Neuronal stem cell (in vitro differentiated cells): ENCODE data around the gene LCN2.

Source experiments
- DNase-seq: peaks from one replicate; pipeline ENCODE4 v3.0.0-alpha.2; 2013; ENCODE audit warnings: low spot score
- H2AFZ ChIP-seq: one replicate; pipeline ENCODE4 v1.6.1; 2013; ENCODE audit warnings: mild to moderate bottlenecking, low read length, inconsistent platforms
- H2AK5ac ChIP-seq: 2 replicates; pipeline ENCODE4 v1.6.1; 2013; ENCODE audit warnings: low read depth, mild to moderate bottlenecking, inconsistent platforms, low read length, moderate library complexity, mixed read lengths
- H2BK120ac ChIP-seq: 2 replicates; pipeline ENCODE4 v1.6.1; 2013; ENCODE audit warnings: low read depth, mild to moderate bottlenecking, inconsistent platforms, low read length, moderate library complexity, mixed read lengths
- H2BK12ac ChIP-seq: one replicate; pipeline ENCODE4 v1.6.1; 2013; ENCODE audit warnings: low read length, inconsistent platforms
- H2BK15ac ChIP-seq: 2 replicates; pipeline ENCODE4 v1.6.1; 2013; ENCODE audit warnings: mild to moderate bottlenecking, low read length, inconsistent platforms, mixed read lengths
- H2BK5ac ChIP-seq: one replicate; pipeline ENCODE4 v1.6.1; 2013; ENCODE audit warnings: inconsistent platforms, mild to moderate bottlenecking, low read length, moderate library complexity
- H3K14ac ChIP-seq: one replicate; pipeline ENCODE4 v1.6.1; 2013; ENCODE audit warnings: low read length, inconsistent platforms
- H3K18ac ChIP-seq: 2 replicates; pipeline ENCODE4 v1.6.1; 2013; ENCODE audit warnings: low read length, inconsistent platforms
- H3K23ac ChIP-seq: 2 replicates; pipeline ENCODE4 v1.6.1; 2013; ENCODE audit warnings: low read depth, mild to moderate bottlenecking, mixed read lengths, low read length, inconsistent platforms; ENCODE audit not compliant: poor library complexity
- H3K27ac ChIP-seq: replicated peaks from 3 replicates; pipeline ENCODE4 v1.5.1; 2013; ENCODE audit warnings: low read length, inconsistent platforms
- H3K27me3 ChIP-seq, 3 experiments: 2 replicates each; pipeline ENCODE4 v1.6.1; 2013; ENCODE audit warnings: low read length in 3 of 3, mild to moderate bottlenecking in 2 of 3, inconsistent platforms in 1 of 3, low read depth in 1 of 3, mixed read lengths in 1 of 3, moderate library complexity in 1 of 3; ENCODE audit not compliant: control insufficient read depth in 3 of 3, insufficient read depth in 3 of 3
- H3K36me3 ChIP-seq, 2 donors: replicated peaks in 1 of 2; 2 replicates each; pipeline ENCODE4 v1.6.1; 2013; ENCODE audit warnings: low read length in 2 of 2; ENCODE audit not compliant: control insufficient read depth in 2 of 2, insufficient read depth in 2 of 2
- H3K4ac ChIP-seq: 2 replicates; pipeline ENCODE4 v1.6.1; 2013; ENCODE audit warnings: inconsistent platforms, mild to moderate bottlenecking, low read length, moderate library complexity
- H3K4me1 ChIP-seq, 2 donors: 1 replicate in 1 of 2; 2 replicates in 1 of 2; pipeline ENCODE4 v1.6.1; 2013; ENCODE audit warnings: low read length in 2 of 2, low read depth in 1 of 2; ENCODE audit not compliant: control insufficient read depth in 2 of 2, insufficient read depth in 1 of 2
- H3K4me2 ChIP-seq: one replicate; pipeline ENCODE4 v1.6.1; 2013; ENCODE audit warnings: mild to moderate bottlenecking, low read length, inconsistent platforms; ENCODE audit not compliant: insufficient read depth, poor library complexity, severe bottlenecking
- H3K4me3 ChIP-seq, 2 donors: 2 replicates each; pipeline ENCODE4 v1.5.1; 2013; ENCODE audit warnings: low read length in 2 of 2, mild to moderate bottlenecking in 2 of 2, inconsistent platforms in 1 of 2, moderate library complexity in 1 of 2
- H3K79me1 ChIP-seq: one replicate; pipeline ENCODE4 v1.6.1; 2013; ENCODE audit warnings: low read depth, mild to moderate bottlenecking, inconsistent platforms, low read length, moderate library complexity
- H3K9ac ChIP-seq: one replicate; pipeline ENCODE4 v1.6.1; 2013; ENCODE audit warnings: mild to moderate bottlenecking, low read depth, low read length, inconsistent platforms; ENCODE audit not compliant: poor library complexity
- H3K9me3 ChIP-seq, 2 donors: replicated peaks in 1 of 2; 2 replicates each; pipeline versions ENCODE3 to v1.6.1; 2013; ENCODE audit warnings: low read length in 2 of 2, mild to moderate bottlenecking in 2 of 2, inconsistent platforms in 1 of 2, low read depth in 1 of 2, mixed read lengths in 1 of 2, moderate library complexity in 1 of 2; ENCODE audit not compliant: control insufficient read depth in 2 of 2, insufficient read depth in 1 of 2
- H4K8ac ChIP-seq: one replicate; pipeline ENCODE4 v1.6.1; 2013; ENCODE audit warnings: low read depth, mild to moderate bottlenecking, inconsistent platforms, low read length, moderate library complexity
- H4K91ac ChIP-seq: one replicate; pipeline ENCODE4 v1.6.1; 2013; ENCODE audit warnings: low read length, low read depth, mild to moderate bottlenecking, inconsistent platforms; ENCODE audit not compliant: poor library complexity
- WGBS, 2 donors: extraction: QIAGEN DNeasy Blood & Tissue Kit; methylation state at CpG; one replicate each; pipeline ENCODE4 v1.1.7; 2013; ENCODE audit warnings: missing lambda C conversion rate in 2 of 2, mixed read lengths in 1 of 2; ENCODE audit not compliant: insufficient read length in 2 of 2, insufficient replicate concordance in 1 of 2; ENCODE audit errors: extremely low coverage in 2 of 2; 5-methylcytosine and 5-hydroxymethylcytosine counted together

The LCN2 gene

GRCh38 chr9:128201441-128202369 lies 52.5 kb downstream of the LCN2 start:
- Histone ChIP-seq H3K4me2 (no peak overlapping the region), H3K4me1 (peaks cover 8 to 22% of the 10 kb centered on the region in 2 donors), H2AFZ (peak overlapping the region; percentile 61), H4K8ac (no peak overlapping the region), H2BK5ac (no peak overlapping the region), H2BK12ac (no peak overlapping the region), H3K4me3 (no peak overlapping the region), H3K14ac (no peak overlapping the region), H2AK5ac (no peak overlapping the region), H3K9me3 (no peaks in the 10 kb centered on the region), H3K27ac (no peak overlapping the region), H2BK120ac (no peak overlapping the region), H3K18ac (no peak overlapping the region), H3K9ac (no peak overlapping the region), H3K4ac (no peak overlapping the region), H3K79me1 (peaks cover 9% of the 10 kb centered on the region), H3K36me3 (peaks cover 6 to 8% of the 10 kb centered on the region in 2 donors), H4K91ac (no peak overlapping the region), H3K23ac (no peak overlapping the region), H2BK15ac (no peak overlapping the region), H3K27me3 (no peaks in the 10 kb centered on the region)
- DNase-seq, result no peak
- WGBS, 2 donors, result no CpG with 5 or more reads among the region's 13 CpGs

GRCh38 chr9:128202648-128203023 lies 53.4 kb downstream of the LCN2 start:
- Histone ChIP-seq H2BK5ac (no peak overlapping the region), H4K91ac (no peak overlapping the region), H3K14ac (no peak overlapping the region), H2BK120ac (no peak overlapping the region), H3K4me2 (peak overlapping the region; percentile 52), H2BK12ac (no peak overlapping the region), H2AK5ac (no peak overlapping the region), H3K9ac (no peak overlapping the region), H3K79me1 (peaks cover 9% of the 10 kb centered on the region), H2AFZ (peak overlapping the region; percentile 98), H3K27ac (no peak overlapping the region), H3K27me3 (no peaks in the 10 kb centered on the region), H3K4me1 (peaks cover 8 to 22% of the 10 kb centered on the region in 2 donors), H3K23ac (no peak overlapping the region), H3K18ac (no peak overlapping the region), H3K9me3 (no peaks in the 10 kb centered on the region), H4K8ac (no peak overlapping the region), H3K4me3 (peak overlapping the region in 1 of 2 donors; percentile 87), H3K4ac (no peak overlapping the region), H3K36me3 (peaks cover under 1 to 7% of the 10 kb centered on the region in 2 donors), H2BK15ac (no peak overlapping the region)
- no CpG with 5 or more reads among the region's 2 CpGs for WGBS, 2 donors
- no peak for DNase-seq
